Right lung (tissue), 5 donors: Measurements from ENCODE around the gene PTK7. TPM values are rescaled to one million over a fixed set of nuclear protein-coding genes. Genes with fewer than 3 reads are reported as not detected.
A peak's percentile ranks its signal among the peaks of the same experiment; 100 is the strongest.

Experiments
- DNase-seq, 2 donors: peaks; one replicate each; pipeline ENCODE4 v3.0.0-alpha.2; 2013
- polyA plus RNA-seq, 5 donors: library from polyadenylated mRNA; unstranded; fragments of 120-200 nt; gene quantifications; one replicate each; pipeline versions ENCODE4 v1.2.1 to v1.2.3, GENCODE V29; 2013; ENCODE audit warnings: inconsistent platforms in 1 of 5, low replicate concordance in 1 of 5; ENCODE audit not compliant: insufficient read length in 5 of 5, insufficient read depth in 1 of 5

PTK7 gene
- polyA plus RNA-seq, 5 donors = 232 to 304 (median 271) TPM

- no peak for DNase-seq
Observed at GRCh38 chr6:43052842-43053544, 23.1 kb upstream of the PTK7 start.

- DNase-seq = peak; percentile 93 to 95
Observed at GRCh38 chr6:43053545-43054205, 22.4 kb upstream of the PTK7 start, which contains the start of gene CUL7. Gene CUL7 (minus strand): TSS chr6:43053851. CDS start chr6:43052788, 1,063 bp downstream.

- no peak for DNase-seq
Observed at GRCh38 chr6:43054206-43054943, 21.7 kb upstream of the PTK7 start.

- no peak for DNase-seq
Observed at GRCh38 chr6:43055966-43056365, 20.1 kb upstream of the PTK7 start.

GRCh38 chr6:43058531-43058930 is 17.6 kb upstream of the PTK7 start:
- DNase-seq = no peak

- peak; percentile 97 to 98 for DNase-seq
Observed at GRCh38 chr6:43059168-43060033, 16.7 kb upstream of the PTK7 start, which contains the start of the genes KLC4 and MRPL2. Gene KLC4 (plus strand): TSS chr6:43059631. CDS start chr6:43061336, 1,705 bp downstream. Gene MRPL2 (minus strand): TSS chr6:43059434. CDS start chr6:43059381, 53 bp downstream.

GRCh38 chr6:43060034-43060754 is 15.9 kb upstream of the PTK7 start:
- no peak for DNase-seq

GRCh38 chr6:43060755-43061633 is 15.1 kb upstream of the PTK7 start:
- DNase-seq = no peak

- DNase-seq = no peak
Observed at GRCh38 chr6:43061861-43062260, 14.3 kb upstream of the PTK7 start.

GRCh38 chr6:43062818-43063217 is 13.3 kb upstream of the PTK7 start:
- no peak for DNase-seq

GRCh38 chr6:43070028-43070632 is 6.0 kb upstream of the PTK7 start:
- no peak for DNase-seq

- peak; percentile 93 to 95 for DNase-seq
Observed at GRCh38 chr6:43074847-43075669, 1.1 kb upstream of the PTK7 start.

GRCh38 chr6:43076464-43077332 is 584 bp downstream of the PTK7 start:
- no peak for DNase-seq

- no peak for DNase-seq
Observed at GRCh38 chr6:43077333-43077809, 1.3 kb downstream of the PTK7 start.

GRCh38 chr6:43077981-43078511 is 1.9 kb downstream of the PTK7 start:
- DNase-seq = no peak

GRCh38 chr6:43078691-43079090 is 2.6 kb downstream of the PTK7 start:
- DNase-seq = no peak

GRCh38 chr6:43081043-43081442 is 4.9 kb downstream of the PTK7 start:
- no peak for DNase-seq
